HG03025 (cell line): ENCODE data around the gene STUB1.

ENCODE experiments used
- ATAC-seq: cut with Tn5 transposase; IDR thresholded peaks from one replicate; pipeline ENCODE4 v1.9.1; 2021; ENCODE audit warnings: mild to moderate bottlenecking, moderate library complexity; ENCODE audit not compliant: unreplicated experiment, low FRiP score

The STUB1 gene

DNA sequence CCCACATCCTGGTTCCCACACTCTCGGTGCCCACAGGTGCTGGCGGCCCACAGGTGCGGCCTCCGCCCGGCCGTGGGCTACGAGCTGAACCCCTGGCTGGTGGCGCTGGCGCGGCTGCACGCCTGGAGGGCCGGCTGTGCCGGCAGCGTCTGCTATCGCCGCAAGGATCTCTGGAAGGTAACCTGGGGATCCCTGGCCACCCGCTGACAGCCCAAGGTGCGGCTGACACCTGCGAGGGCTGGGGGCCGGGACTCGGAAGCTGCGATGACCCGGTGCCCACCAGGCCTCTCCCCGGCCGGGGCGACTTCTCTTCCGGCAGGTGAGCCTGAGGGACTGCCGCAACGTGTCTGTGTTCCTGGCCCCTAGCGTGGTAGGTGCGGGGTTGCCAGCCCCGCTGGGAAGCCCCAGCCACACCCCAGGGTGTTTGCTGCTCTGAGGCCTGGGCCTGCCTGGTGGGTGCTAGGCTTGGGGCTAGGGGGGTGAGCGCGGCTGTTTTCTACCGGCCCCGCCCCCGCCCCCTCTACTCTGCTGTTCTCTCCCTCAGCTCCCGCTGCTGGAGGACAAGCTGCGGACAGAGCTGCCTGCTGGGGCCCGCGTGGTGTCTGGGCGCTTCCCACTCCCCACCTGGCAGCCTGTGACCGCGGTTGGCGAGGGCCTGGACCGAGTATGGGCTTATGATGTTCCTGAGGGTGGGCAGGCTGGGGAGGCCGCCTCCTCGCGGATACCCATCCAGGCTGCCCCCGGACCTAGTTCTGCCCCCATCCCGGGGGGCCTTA, 41.7 kb downstream of the STUB1 start:
- ATAC-seq: no peak

DNA sequence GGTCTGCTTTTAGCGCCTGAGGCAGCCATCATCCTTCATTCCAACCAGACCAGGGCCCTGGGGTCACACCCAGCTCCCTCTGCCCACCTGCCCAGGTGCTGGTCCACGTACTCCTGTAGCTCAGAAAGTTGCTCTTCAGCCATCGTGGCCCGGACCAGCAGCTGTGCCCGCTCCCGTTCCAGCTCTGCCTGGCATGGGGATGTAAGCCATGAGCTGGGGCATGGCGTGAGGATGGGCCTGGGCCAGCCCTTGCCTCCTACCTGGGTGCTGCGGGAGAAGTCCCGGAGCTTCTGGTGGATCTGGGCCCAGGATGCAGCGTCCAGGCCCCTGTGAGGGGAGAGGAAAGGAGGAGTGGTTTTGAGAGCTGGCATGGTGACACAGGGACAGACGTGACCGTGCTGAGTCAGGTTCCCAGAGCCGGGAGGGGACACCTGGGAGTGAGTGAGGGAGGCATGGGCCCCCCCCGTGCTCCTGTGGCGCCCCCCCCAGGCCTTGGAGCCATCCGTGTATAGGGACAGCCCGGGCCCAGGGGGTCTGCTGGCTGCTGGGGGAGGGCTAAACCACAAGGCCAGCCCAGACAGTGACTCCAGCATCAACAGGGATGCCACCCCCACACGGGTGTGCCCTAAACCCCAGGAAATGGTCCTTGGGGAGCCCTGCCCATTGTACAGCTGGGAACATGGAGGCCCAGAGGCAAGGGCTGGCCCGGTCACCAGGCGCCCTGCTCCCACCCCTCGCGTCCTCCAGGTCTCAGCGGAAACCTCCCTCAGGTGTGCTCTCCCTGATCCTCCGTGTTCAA, 42.8 kb downstream of the STUB1 start:
- no peak for ATAC-seq

DNA sequence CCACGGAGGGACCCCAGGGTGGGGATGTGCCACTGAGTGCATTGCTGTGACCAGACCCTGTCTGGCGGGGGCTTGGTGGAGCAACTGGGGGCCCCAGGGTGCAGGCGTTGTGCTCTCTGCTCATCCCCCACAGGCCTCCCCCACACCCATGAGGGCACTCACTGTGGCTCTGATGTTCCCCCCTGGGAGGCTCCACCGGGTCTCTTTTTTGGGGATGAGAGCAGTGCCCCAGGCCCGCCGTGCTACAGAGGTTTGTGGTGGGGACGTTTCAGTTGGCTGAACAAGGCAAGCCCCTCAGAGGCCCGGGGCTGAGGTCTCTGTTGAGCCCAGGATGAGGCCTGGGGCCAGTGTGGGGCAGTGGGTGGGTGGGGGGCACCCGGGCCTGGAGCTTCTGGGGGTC, 43.5 kb downstream of the STUB1 start:
- ATAC-seq: no peak

DNA sequence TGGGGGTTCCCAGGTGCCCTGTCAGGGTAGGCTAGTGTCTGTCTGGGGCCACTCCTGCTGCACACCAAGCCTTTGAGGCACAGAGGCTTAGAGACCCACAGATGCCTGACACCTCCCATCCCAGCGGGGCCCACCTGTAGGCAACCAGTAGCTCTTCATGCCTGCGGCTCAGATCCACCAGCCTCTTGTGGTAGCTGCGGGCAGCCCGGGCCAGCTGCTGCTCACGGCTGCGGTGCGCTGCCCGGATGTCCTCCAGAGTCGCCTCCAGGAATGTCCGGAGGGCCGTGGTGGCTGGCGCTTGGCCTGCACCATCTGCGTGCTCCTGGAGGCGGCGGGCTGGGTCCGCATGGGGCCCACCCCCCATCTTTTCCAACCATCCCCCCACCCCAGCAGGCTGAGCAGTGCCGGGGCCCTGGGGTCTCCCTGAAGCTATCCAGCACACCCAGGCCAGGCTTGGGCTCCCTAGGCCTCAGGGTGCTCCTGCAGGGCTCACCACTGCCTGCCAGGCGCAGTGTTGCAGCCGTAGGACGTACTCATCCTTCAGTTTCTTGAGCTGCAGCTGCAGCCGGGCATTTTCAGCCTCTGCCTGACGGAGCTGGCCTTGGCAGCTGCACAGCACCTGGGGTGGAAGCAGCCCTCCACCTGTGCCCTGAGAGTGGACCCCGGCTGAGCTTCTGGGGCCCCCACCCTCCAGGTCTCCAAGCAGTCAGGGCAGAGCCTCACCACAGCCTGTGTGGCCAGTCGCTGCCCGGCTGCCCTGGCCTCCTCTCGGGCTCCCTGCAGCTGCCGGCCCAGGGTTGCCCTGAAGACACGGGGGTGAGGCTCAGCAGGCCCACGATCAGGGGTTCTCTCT, 44.2 kb downstream of the STUB1 start:
- no peak for ATAC-seq

DNA sequence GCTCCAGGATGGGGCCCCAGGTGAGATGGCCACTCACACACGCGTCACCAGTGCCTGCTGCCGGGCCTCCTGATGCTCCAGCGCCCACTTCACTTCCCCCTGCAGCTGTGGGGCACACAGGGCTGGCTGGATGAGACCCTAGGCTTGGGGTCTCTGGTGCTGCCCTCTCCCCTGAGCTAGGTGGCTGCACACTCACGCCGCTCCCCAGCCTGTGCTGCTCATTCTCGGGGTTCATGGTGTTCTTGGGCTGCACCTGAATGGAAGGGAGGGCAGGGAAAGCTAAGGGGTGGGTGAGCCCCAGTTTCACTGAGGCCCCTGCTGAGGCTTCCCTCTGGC, 44.8 kb downstream of the STUB1 start:
- ATAC-seq: no peak

DNA sequence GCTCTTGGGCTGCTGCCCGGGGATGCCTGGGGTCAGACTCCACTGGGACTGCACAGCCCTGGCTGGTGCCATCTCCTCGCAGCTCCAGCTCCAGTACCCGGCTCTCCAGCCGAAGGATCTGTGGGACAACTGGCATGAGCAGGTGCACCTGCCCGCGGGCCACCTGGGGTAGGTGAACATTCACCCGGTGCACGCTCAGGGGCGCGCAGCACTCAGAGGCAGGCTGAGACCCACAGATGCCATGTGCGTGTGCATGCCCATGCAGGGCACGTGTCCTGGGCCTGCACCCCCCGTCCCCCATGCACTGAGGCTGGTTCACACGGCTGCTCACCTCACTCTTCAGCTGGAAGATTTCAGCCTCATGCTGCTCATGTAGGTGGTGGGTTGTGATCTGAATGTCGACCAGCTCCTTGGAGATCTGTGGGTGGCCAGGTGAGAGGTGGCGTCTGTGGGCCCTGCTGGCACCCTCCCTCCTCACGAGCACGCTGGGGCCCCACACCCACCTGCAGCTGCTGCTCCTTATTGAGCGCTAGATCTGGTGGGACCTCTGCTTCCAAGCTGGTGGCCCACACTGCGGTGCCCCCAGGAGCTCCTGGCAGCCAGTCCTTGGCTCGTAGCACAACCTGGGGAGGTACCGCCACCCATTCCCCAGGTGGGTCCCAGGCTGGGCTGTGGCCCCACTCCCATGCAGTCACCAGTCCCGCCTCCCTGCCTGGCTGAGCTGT, 45.4 kb downstream of the STUB1 start:
- ATAC-seq: no peak

DNA sequence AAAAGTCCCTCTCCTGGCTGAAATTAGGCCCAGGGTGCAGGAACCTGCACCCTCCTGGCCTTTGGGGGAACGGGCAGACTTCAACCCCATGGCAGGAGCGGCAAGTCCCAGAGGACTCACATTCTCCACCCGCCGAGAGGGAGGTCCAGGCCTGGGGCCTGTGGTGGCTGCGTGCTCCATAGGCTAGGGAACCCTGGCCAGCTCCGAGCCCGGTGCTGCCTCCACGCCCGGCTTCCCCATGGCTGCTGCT, 45.9 kb downstream of the STUB1 start:
- no peak for ATAC-seq

DNA sequence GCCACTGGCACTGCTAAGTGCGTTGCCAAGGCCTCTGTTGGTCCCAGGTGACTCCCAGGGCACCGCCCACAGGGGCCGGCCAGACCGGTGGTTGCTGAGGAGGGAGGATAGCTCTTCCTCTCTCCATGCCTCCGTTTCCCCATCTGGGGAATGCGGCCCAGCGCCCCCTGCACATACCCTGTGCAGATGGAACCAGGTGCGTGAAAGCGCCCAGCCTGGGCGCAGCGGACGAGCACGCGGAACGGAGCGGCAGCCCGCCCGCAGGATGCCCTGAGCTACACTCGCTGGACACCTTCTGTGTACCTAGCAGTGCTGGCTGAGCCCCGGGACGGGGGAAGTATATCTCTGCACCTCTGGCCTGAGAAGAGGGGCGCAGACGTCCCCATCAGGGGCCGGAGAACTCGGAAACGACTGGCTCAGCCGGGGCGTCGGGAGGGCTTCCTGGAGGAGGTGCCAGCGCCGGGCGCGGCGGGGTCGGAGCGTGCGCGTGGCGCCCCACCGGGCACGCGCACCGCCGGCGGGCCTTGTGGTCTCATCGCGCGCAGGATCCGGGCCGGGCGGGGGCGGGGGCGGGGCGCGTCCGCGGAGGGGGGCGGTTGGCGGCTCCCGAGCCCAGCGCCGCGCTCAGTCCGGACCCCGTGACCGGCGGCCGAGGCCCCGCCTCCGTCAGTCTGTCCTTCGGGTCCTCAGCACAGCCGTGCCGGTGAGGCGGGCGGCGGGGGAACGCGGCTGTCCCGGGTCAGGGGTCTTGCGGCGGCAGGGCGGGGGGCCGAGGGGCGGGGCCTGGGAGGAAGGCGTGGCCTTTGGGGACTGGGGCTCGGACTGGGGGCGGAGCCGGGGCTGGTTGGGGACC, 46.5 kb downstream of the STUB1 start, which contains the start of the genes CCDC78 and HAGHL:
TSS of gene CCDC78 (minus strand) at position 6 of the 853 bp plus-strand sequence. CDS start 76 bp downstream, outside the sequence.
TSS of gene HAGHL (plus strand) at position 669 of the 853 bp plus-strand sequence. CDS start 404 bp downstream, outside the sequence.
- no peak for ATAC-seq

DNA sequence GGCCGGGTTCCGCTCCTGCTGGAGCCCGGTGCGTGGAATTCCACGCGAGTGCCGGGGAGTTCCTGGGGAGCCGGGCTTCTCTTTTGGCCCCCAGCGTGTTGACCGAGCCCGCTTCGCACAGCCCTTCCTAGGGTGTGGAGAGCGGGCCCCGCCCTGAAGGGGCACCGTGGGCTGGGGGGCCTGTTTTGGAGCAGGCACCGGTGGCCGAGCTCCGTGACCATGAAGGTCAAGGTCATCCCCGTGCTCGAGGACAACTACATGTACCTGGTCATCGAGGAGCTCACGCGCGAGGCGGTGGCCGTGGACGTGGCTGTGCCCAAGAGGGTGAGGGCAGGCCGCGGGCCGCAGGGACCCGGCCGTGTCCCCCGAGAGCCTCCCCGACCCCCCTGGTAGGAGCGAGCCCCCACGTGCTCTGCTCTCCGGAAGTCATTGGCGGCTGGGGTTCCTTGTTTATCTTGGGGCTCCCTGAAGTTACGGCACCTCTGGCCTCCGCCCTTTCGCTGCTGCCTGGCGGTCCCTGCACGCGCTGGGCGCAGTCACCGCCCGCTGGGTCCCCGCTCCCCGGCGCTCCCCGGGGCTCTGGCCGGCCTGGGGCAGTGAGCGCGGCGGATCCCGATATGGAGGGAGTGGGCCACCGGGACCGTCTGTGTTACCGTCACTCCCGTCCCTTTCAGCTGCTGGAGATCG, 47.2 kb downstream of the STUB1 start:
- no peak for ATAC-seq

DNA sequence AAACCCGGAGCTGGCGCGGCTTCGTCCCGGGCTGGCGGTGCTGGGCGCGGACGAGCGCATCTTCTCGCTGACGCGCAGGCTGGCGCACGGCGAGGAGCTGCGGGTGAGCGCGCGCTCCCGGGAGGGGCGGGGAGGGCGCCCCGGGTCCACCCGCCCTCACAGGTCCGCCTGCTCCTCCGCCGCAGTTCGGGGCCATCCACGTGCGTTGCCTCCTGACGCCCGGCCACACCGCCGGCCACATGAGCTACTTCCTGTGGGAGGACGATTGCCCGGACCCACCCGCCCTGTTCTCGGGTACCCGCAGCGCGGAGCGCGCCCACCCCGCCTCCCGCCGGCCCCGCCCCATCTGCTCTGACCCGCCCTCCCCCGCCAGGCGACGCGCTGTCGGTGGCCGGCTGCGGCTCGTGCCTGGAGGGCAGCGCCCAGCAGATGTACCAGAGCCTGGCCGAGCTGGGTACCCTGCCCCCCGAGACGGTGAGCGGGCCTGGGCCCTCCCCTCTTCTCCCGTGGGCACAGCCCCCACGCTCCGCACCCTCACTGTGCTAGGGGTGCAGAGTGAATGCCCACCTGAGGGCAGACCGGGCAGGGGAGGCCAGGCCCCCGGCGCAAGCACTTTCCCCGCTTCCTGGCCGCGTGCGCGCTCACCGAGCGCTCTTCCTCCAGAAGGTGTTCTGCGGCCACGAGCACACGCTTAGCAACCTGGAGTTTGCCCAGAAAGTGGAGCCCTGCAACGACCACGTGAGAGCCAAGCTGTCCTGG, 48.1 kb downstream of the STUB1 start:
- no peak for ATAC-seq

DNA sequence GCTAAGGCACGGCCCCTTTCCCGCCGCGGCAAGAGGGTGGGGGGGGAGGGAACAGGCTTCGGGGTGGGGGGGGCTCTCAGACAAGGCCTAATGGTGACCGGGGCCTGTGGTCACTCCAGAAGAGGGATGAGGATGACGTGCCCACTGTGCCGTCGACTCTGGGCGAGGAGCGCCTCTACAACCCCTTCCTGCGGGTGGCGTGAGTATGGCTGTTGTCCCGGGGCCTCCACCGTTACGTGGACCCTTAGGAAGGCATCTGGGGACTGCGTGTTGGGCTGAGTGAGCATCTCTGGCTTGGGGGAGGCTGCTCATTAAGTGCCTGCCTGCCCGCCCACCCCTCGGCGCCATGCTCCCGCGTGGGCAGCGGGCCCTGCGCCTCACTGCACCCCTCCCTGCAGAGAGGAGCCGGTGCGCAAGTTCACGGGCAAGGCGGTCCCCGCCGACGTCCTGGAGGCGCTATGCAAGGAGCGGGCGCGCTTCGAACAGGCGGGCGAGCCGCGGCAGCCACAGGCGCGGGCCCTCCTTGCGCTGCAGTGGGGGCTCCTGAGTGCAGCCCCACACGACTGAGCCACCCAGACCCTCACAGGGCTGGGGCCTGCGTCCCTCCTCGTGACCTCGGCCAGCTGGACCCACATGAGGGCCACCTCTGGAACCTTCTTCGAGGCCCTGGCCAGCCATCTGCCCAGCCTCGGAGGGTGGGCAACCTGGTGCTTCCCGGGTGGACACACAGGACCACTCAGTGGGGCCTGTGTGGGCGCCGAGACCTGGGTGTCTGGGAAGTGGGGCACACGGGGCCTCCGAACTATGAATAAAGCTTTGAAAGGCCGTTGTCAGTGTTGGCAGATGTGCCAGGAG, 48.9 kb downstream of the STUB1 start:
- ATAC-seq: no peak

DNA sequence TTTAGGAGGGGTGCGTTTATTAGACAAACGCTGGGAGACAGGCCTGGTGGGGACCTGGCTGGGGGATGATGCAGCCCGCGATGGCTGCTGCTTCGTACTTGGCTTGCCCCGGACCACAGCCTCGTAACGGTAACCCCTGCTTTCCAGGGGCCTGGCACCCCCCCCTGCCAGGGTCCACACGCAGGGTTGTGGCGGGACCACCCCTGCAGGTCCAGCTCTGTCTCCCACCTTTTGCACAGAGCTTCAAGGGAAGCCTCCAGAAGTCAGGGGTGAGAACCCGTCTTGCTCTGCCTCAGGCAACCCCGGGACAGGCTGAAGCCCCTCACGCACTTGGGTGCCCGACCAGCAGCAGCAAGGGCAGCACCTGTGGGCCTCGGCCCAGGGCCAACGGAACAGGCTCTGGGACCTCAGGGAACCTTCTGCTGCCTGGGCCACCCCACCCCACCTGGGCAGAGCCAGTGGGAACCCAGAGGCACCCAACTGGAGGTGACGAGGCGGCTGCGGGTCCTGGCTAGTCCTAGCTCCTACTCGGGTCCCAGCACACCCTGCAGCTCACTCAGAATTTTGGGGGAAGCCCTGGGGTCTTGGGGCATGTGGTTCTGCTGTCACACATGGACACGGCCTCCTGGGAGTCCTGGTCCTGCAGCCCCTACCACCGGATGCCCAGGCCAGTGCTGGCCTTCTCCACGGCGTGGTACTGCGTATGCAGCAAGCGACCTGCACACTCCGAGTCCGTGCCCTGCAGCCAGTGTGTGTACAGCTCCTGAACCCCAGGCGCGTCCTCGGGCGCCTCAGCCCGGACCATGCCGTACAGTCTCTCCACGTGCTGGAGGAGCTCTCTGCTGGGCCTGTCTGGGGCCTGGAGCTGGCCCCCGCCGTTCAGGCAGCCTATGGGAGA, 49.8 kb downstream of the STUB1 start:
- ATAC-seq: no peak

DNA sequence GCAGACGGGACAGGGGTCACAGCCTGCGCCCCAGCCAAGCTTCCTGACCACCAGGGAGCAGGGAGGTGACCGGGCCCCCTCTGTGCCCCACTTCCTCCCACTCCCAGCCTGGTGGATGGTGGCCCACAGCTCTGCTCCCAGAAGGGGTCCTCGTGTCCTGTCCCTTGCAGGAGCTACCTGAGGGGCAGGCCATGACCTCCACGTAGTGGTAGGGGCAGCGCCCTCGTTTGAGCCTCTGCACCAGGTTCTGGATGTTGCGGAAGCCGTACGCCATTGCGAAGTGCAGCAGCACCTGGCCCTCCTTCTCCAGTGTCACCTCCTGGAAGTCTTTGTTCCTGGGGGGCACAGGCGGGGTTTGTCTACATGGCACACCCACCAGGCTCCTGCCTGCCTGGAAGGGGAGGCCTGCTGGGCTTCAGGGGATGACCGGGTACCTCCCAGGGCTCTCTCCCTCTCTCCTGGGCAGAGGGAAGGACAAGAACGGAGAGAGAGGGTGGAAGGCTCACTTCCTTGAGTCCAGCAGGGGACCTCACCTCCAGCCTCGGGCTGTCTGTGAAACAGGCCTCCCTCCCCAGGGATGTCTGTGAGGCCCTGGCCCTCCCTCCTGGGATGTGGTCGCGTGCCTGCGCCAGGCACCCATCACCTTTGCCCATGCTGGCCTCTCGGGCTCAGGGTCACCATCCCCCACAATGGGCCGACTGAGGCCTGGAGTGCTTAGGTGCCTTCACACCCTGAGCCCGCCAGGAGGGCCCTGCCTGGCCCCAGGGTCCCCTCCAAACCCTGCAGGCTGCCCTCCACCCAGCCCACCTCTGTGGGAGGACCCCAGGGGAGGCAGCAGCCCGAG, 50.7 kb downstream of the STUB1 start:
- no peak for ATAC-seq

DNA sequence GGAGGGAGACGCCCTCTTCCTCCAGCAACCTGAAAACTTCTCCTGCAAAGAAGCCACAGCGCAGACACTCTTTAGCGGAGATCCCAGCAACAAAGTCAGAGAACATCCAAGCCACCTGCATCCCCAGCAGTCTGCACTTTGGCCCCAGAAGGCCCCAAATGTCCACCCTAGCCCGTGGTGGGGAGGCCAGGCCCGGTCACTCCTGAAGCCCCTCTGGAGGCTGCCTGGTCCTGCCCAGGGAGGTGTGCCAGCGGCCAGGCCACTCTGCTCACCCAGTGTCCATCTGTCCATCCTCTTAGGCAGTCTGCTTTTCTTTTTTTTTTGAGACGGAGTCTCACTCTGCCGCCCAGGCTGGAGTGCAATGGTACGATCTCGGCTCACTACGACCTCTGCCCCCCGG, 52.1 kb downstream of the STUB1 start:
- ATAC-seq: no peak
